HG03025 (cell line): ENCODE results near the gene HOXB1.

Experiments used
- ATAC-seq: cut with Tn5 transposase; IDR thresholded peaks from one replicate; pipeline ENCODE4 v1.9.1; 2021; ENCODE audit warnings: mild to moderate bottlenecking, moderate library complexity; ENCODE audit not compliant: unreplicated experiment, low FRiP score

HOXB1 gene

GRCh38 chr17:48479014-48479402, 51.8 kb downstream of the HOXB1 start:
- no peak for ATAC-seq
